ENCODE measurements around the gene MTOR.

MTOR gene

DNA sequence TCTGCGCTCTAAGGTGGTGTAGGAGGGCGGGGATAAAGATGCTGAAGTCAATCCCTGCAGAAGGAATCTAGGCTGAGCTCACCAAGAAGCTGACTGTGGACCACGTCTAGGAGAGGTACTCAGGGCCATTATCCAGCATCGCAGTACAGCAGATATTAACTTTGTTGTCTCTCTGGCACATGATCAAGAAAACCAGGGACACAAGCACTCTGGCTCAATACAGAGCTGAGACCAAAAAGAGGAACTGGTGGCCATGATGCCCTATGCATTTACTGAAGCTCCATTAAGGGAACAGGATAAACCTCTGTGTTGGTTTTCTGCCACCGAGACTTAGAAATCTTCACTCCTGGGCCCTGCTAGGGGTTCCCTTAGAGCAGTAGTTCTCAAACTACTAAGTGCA is 111.2 kb downstream of the MTOR start:
- DNase-seq (ENCODE audit: low spot score), result no peak

DNA sequence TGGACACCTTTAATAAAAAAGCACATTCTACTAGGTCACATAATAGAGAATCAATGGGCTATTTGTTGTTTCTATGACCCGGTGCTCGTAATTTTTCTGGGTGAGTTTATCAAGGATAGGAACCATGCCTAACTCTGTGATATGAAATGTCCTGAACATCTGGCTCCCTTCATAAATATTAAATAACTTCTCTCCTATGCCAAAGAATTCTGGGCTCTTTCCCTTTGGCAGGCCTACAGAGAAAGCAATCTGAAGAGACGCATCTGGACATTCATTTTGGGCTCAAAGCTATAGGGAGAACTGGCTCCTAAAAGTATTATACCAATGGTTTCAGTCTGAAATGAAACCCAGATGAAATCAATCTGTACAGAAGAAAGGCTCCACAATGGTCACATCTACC is 112.0 kb downstream of the MTOR start:
- no peak for DNase-seq (ENCODE audit: low spot score)

DNA sequence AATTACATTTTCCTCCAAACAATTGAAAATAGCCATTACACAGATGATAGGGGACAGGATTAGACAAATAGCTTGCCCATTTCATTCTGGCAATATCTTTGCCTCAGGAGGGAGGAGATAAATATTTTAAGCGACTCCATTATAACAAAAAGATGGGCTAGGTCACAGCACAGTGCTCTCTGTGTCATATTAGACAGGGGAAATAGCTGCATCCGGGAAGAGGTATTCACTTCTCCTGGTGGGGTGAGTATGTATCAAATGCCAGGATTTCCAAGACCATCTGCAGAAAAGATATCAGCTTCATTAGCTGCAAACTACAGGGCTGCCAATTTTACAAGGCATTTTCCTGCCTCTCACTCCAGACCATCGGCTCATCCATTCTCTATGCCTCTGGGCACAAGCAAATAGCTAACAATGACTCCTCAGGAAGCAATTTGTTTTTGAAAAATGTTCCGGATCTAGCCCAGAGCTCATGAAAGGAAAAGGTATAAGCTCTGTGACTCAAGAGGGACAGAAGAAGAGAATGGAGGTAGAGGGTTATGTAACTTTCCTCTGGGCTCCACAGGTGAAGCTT is 115.1 kb downstream of the MTOR start:
- no peak for DNase-seq (ENCODE audit: low spot score)

DNA sequence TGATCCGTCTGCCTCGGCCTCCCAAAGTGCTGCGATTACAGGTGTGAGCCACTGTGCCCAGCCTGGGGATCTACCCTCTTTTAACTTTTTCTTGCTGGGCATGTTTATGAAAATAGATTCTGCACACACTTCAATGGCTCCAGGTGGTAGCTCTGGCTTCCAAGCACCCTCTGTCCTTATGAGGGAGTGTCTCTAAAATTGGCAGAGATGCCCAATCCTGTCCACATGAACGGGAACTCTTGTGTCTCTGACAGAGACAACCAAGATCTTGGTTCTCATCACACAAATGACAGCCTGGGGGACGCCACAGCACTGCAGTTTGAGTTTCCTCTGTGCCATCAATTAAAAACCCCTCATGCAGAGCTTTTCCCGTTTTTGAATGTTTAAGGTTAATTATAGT is 116.6 kb downstream of the MTOR start:
- no peak for DNase-seq (ENCODE audit: low spot score)

DNA sequence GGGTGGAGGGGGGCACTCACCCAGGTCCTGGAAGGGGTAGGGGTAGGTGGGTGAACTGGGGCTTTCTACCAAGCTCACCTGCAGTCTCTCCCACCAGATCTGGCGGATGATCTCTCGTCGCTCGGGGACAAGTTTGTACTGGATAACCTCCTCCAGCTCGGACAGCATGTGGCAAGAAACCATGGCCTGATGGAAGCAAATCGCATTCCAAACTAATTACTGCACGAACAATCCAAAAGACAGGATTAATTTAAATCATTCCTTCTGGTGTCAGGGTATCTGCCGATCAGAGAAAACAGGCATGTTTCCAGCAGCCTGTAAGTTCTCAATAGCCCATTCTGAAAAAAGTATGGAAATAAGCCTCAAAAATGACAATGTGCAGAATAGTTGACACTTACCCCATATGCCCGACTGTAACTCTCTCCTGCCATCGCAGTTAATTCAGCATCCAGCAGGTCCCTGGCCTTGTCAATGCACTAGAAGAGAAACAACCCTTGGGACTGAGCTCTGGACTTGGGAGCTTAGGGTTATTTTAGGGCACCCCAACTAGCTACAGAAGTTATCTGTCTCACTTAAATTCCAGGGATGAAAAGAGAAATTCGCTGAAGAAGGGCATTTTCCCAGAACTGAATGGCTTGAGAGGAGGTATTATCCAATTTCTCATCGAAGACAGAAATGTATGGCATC is 117.6 kb downstream of the MTOR start:
- DNase-seq (ENCODE audit: low spot score), result no peak

DNA sequence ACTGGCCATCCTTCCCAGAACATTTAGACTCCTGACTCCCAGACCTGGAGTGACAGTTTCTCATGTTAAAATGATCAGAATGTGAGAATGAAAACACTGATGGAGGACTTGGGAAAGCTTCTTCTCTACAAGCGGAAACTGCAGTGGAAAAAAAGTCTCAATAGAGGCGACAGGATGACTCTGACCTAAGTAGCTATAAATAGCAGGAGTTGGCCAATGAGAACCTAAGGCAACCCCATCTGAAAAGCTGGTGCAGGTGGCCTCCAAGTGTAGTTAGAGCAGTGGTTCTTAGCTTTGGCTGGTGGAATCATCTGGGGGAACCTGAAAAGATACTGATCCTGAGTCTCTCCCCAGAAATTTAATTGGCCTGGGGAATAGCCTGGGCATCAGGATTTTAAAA is 118.4 kb downstream of the MTOR start:
- no peak for DNase-seq (ENCODE audit: low spot score)

DNA sequence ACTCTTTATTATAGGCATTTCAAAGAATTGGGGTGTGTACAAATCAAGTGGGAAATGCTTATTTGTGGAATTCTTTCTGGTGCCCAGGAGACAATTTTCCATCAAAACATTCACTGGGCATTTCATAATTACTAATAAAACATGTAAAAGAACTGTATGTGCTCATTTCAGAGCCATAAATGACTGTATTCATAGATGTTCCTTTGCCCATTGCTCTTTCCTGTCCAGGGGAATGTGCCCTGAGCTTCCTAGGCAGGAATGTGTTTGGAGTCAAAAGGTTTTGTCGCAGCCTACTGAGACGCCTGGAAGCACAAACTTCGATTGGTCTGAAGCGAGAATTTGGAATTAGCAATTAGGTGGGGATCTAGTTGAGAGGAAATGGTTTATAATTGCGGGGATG is 119.0 kb downstream of the MTOR start:
- no peak for DNase-seq (ENCODE audit: low spot score)

DNA sequence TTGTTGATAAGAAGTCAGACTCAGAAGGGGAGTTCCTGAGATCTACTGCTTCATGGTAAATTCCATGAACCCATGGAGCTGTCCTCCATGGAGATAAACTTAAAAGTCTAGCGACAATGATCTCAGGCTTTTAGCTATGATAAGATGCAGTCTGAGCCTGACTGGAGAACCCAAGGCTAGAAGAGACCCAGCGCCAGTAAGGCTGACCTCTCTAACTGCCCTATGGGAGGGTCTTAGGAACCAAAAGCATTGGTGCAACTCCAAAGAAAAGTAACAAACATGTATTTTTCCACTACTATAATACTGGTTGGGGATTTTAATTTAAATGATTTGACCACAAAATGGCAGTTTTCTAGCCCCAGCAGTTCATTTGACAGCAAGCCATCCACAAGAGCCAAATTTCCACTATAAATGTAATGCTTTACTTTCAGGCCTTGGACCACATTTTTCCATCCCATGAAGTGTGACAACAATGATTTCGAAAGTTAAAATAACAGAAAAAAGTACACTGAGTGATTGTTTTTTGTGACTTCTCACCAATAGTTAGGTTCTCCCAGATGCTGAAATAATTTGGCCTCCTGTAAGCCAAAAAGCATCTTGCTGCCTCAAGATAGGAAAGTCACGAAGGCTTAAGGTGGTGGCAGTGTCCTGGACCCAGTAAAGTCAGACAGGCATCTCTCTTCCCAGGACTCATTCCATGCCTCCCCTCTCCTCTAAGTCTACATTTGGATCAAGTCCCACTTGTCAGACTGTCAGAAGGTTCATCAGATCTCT is 119.5 kb downstream of the MTOR start:
- DNase-seq (ENCODE audit: low spot score), result no peak

DNA sequence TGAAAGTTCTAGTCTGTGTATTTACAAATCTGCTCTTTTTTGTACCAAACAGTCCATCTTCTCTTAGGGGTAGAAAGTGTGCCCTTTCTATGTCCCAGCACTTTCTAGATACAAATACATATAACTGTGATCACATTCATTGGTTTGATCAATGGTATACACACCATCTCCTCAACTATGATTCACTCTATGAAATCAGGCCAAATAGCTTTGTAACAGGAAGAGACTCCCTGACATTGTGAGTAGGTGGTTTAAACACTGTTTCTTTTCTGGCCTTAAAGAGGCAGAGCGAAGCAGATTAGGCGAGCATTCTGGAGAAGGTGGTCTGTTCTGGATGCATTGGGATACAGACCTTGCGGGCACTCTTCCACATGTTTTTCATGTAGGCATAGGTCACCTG is 123.4 kb downstream of the MTOR start:
- DNase-seq (ENCODE audit: low spot score), result no peak

DNA sequence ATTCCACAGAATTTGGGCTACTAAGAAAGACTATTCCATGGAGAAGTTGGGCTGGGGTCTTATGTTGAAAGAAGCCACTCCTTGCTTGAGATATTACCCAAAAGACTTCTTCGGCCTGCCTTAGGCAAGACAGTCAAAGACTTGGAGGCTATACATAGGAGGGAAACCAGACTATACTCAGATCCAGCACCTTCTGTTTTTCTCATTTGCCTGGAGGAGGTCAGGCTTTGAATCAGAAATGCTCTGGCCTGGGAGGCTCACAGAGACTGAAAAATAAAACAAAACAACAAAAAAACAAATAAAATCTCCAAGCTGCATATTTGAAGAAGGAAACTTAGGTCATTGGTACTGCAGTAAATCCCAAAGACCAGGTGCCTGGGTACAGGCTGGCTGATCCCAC is 124.3 kb downstream of the MTOR start:
- no peak for DNase-seq (ENCODE audit: low spot score)

DNA sequence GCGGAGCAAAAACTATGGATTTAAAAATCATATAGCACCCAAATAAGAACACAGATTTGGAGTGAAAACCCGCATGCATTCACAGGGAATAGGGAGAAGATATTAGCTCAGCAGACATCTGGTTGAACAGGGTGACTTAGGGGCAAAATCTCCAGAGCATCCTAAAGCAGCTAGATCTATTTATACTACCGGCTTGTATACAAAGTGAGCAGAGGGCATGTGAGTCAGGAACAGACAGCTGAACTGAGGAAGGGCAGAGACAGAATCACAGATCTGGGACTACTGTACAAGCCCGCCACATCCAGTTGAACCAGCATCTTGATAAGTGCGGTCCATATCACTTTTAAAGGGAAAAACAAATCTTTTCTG is 127.5 kb downstream of the MTOR start:
- peak; percentile 57 for DNase-seq (ENCODE audit: low spot score)

DNA sequence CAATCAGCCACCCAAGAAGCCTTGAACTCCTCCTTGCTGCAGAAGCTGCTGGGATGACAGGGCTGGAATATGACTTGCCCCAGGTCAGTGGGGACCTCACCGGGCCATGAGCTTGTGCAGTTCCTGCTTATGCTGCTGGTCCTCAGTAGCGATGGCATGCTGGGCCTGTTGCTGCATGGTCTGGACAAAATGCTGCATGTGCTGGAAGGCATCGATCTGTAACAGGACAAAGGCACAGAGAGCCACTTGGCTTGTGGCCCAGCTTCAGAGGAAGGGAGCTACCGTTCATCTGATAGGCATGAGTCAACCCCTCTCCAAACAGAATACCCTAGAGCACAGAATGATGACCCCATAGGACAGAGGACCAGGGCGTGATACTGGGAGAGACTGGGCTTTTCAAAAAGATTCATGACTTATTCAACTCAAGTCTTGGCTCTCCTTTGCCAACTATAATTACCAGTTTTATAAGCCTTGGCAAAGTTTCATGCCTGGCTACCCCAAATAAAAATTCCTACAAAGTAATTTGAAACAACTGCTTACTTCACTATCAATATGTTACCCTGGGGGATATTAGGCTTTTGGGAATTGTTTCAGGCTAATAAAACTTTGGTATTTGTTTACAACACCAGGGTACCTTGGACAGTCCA is 128.0 kb downstream of the MTOR start:
- DNase-seq (ENCODE audit: low spot score), result peak; percentile 45

DNA sequence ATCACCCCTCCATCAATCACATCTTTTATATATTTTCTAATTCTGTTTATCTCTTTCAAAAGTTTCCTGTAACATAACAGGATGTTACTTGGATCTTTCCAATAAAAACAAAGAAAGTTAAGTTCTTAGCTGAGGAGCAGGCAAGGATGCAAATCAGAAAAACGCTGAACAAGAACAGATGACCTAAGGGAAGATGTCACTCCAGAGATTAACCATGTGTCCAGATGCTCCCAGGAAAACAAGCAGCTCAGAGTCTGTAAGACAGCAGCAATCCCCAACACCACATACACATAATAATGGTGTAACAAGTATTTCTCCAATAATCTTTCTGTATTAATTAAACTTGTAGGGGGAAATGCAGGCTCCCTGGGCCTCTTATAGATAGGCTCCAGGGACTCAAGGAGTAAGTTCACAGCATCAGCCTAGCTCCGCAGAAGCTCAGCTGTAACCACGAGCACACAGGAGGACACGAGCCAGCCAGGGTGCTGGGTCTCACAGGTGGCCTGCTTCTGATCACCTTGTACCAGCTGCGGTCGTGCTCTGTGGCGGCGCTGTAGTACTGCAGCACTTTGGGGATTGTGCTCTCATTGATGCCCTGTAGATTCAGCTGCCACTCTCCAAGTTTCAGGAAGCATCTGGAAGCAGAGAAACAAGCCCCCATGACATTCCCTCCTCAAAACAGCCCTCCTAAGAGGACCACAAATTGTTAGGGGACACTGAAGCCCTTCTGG is 129.6 kb downstream of the MTOR start:
- DNase-seq (ENCODE audit: low spot score), result no peak

DNA sequence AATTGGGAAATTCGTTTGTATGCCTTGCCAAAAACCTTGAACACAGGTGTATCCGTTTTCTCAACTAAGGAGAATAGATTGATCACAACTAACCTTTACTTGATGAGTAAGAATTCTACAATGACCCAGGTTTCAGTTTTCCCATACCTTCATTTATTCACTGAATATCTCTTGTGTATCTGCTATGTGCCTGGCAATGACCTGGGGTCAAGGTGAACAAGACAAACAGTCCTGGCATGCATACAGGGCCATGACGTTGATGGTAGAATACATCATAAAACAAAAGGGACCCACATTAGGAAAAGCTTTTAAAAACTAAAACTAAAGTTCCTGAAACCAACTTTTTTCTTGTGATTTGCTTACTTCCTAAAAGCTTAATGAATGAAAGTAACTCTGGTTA is 130.5 kb downstream of the MTOR start:
- DNase-seq (ENCODE audit: low spot score), result no peak

DNA sequence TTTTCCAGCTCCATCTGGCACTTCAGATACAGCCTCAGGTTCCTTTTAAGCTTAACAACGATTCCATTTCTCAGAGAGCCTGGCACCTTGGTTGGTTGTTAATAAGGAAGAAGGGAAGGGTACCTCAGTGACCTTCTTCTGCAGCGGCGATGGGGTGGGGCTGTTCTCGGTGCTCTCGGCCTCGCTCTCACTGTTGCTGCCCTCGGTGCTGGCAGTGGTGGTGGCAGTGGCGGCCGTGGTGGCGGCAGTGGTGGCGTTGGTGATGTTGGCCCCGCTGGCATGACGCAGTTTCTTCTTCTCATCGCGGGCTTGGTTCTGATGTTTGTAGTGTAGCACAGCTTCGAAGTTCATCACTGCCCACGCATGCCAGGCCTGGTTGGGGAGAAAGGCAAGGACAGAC is 131.9 kb downstream of the MTOR start:
- no peak for DNase-seq (ENCODE audit: low spot score)

DNA sequence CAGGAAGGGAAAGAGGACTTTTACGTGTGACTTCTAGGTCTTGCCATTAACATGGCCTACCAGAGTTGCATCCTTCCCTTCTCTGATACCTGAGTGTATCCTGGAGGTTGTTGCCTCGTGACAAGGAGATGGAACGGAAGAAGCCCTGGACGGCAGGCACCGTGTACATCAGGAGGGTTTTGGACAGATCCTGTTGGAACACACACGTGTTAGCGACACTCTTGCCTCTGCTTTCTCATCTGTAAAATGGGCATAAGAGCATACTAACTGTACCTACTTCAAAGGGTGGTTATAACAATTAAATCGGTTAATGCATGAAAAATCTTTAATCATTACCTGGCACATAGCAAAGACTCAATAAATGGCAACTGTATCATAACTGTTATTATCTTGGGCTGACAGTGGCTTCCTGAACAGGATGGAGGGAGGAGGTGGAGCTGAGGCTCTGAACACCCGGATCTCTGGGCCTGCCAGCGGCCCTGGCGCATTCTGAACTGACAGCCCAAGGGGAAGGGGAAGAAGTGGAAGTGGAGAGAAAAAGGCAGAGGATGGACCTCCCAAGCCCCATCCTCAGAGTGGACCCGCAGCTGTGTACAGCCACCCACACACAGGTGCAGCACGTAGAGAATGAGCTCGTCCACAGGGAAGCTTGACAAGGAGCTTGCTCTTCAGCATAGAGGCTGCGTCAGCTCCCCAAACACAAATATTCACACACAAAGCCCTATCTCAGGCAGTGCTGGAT is 132.5 kb downstream of the MTOR start:
- no peak for DNase-seq (ENCODE audit: low spot score)

DNA sequence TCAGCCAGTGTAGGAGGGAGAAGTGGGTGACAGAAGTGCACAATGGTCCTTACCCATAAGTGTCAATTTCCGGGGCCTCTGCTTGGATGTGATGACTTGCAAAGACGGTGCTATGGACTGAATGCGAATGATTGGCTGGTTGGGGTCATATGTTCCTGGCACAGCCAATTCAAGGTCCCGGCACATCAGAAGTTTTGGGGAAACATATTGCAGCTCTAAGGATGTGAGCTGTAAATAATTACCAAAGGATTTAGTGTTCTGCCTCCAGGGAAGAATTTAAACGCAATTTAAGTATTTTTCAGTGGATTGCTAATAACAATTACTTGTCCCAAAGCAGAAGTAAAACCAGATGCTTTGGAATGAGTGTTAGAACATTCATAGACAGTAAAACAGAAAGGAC is 135.8 kb downstream of the MTOR start:
- no peak for DNase-seq (ENCODE audit: low spot score)

DNA sequence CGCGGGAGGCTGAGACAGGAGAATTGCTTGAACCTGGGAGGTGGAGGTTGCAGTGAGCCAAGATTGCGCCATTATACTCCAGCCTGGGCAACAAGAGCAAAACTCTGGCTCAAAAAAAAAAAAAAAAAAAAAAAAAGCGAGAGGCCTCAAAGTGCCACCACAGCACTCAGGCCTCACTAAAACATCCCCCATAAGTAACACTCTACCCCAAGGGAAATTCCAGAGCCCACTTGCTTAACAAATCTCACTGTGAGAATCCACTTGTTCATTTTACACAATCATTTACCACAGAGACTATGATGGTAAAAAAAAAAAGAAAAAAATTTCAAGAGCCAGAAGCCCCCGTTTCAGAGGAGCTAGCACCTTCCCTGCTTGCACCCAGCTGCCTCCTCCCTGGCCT is 136.4 kb downstream of the MTOR start:
- DNase-seq (ENCODE audit: low spot score), result no peak

DNA sequence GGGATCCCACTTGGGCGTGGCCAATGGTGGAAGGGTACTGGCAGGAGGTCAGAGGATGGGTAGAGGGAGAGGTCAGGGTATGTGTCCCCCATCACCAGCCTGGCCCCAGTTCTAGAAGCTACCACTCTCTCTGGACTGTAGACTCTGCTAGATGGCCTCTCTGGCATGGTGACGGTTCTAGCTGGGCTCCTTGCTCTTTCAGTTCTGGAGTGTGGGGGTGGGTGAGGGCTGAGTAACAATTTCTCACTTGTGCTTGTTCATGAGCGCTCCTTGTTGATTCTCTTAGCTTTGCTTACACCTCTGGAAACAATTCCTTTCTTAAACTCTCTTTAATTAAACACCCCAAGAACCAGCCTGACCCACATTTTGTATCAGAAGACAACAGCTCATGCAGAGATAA is 137.4 kb downstream of the MTOR start:
- DNase-seq (ENCODE audit: low spot score), result no peak

DNA sequence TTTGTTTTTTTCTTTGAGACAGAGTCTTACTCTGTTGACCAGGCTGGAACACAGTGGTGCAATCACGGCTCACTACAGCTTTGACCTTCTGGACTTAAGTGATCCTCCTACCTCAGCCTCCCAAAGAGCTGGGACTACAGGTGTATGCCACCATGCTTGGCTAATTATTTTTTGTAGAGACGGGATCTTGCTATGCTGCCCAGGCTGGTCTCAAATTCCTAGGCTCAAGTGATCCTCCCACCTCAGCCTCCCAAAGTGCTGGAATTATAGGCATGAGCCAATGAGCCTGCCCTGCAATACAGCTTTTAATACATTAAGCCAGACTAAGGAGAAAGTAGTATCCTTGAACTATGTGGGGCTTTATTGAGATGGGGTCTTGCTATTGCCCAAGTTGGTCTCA is 146.0 kb downstream of the MTOR start:
- no peak for DNase-seq (ENCODE audit: low spot score)

DNA sequence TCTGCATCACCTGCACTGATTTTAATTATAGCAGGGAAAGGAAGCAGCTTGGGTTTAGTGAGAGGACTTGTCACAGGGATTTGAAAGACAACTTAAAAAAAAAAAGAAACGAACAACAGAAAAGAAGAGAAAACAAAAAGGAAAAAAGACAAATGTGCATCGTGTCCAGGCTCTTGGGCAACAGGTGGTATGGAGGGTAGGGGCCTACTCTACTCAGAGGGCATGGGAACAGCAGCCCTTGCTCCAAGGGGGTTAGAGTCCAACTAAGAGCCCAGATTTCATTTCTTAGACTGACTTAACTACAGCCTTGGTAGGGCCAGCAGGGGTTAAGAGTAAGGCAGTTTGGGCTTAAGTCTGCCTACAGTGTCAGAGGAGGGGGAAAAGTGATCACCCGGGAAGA is 147.4 kb downstream of the MTOR start:
- no peak for DNase-seq (ENCODE audit: low spot score)
